Endothelial cell (in vitro differentiated cells): ENCODE measurements around the gene RSRC1. TPM values are rescaled to one million over a fixed set of nuclear protein-coding genes. Genes with fewer than 3 reads are reported as not detected.

Source experiments
- DNase-seq: peaks from one replicate; pipeline ENCODE4 v3.0.0; 2021; ENCODE audit warnings: low spot score
- H3K27ac Mint-ChIP-seq: one replicate; pipeline ENCODE4 v1.8.0; 2021; ENCODE audit warnings: mixed read lengths, inconsistent platforms; ENCODE audit not compliant: unreplicated experiment
- H3K27me3 Mint-ChIP-seq: one replicate; pipeline ENCODE4 v1.8.0; 2021; ENCODE audit warnings: mild to moderate bottlenecking, moderate library complexity, mixed read lengths, inconsistent platforms; ENCODE audit not compliant: unreplicated experiment
- H3K36me3 Mint-ChIP-seq: one replicate; pipeline ENCODE4 v1.8.0; 2021; ENCODE audit warnings: mild to moderate bottlenecking, low read depth, mixed read lengths, inconsistent platforms; ENCODE audit not compliant: unreplicated experiment
- H3K4me1 Mint-ChIP-seq: one replicate; pipeline ENCODE4 v1.8.0; 2021; ENCODE audit warnings: mild to moderate bottlenecking, mixed read lengths, inconsistent platforms; ENCODE audit not compliant: unreplicated experiment
- H3K4me3 Mint-ChIP-seq: one replicate; pipeline ENCODE4 v1.8.0; 2021; ENCODE audit warnings: mild to moderate bottlenecking, mixed read lengths, inconsistent platforms; ENCODE audit not compliant: unreplicated experiment
- H3K9me3 Mint-ChIP-seq: one replicate; pipeline ENCODE4 v1.8.0; 2021; ENCODE audit warnings: mixed read lengths, inconsistent platforms; ENCODE audit not compliant: unreplicated experiment
- CTCF ChIP-seq: fragments of 200-600 bp; sonication (generic); IDR thresholded peaks from one replicate; pipeline ENCODE4 v1.5.0; 2021; ENCODE audit warnings: antibody characterized with exemption; ENCODE audit not compliant: unreplicated experiment
- total RNA-seq: library from RNA; stranded (reverse); fragmentation: NEBNext Ultra II Directional; extraction: Animal tissue kit (Norgen Biotek cat#: 25700); gene quantifications from one replicate; pipeline ENCODE4 v1.2.1, GENCODE V29; 2021; ENCODE audit not compliant: unreplicated experiment

RSRC1 gene
- total RNA-seq, 1 donor from 2014 or later: 24.7 TPM

- peak overlapping the region; percentile 47 for H3K4me3 Mint-ChIP-seq
- TF ChIP-seq CTCF: no peak
- peaks cover 10% of the 10 kb centered on the region for H3K27me3 Mint-ChIP-seq
Observed at GRCh38 chr3:158571969-158572765, 462.3 kb downstream of the RSRC1 start.

GRCh38 chr3:158572766-158573060 lies 462.8 kb downstream of the RSRC1 start:
- no peak for TF ChIP-seq CTCF
- peak overlapping the region; percentile 47 for H3K4me3 Mint-ChIP-seq
- peaks cover 10% of the 10 kb centered on the region for H3K27me3 Mint-ChIP-seq
- H3K27ac Mint-ChIP-seq: no peak overlapping the region
- H3K9me3 Mint-ChIP-seq: no peaks in the 10 kb centered on the region
- DNase-seq: no peak
- H3K4me1 Mint-ChIP-seq: peaks cover 38% of the 10 kb centered on the region
- H3K36me3 Mint-ChIP-seq: peaks cover 4% of the 10 kb centered on the region

More at GRCh38 chr3:158571969-158572765, 462.3 kb downstream of the RSRC1 start:
- Mint-ChIP-seq H3K36me3 (peaks cover 4% of the 10 kb centered on the region), H3K4me1 (peaks cover 38% of the 10 kb centered on the region), H3K9me3 (no peaks in the 10 kb centered on the region), H3K27ac (no peak overlapping the region)
- DNase-seq: no peak

- TF ChIP-seq CTCF: no peak
- no peak for DNase-seq
- Mint-ChIP-seq H3K4me3 (no peak overlapping the region), H3K9me3 (no peaks in the 10 kb centered on the region), H3K27ac (no peak overlapping the region), H3K27me3 (peaks cover 10% of the 10 kb centered on the region), H3K36me3 (peaks cover 4% of the 10 kb centered on the region), H3K4me1 (peaks cover 31% of the 10 kb centered on the region)
Observed at GRCh38 chr3:158573714-158574113, 463.8 kb downstream of the RSRC1 start.

GRCh38 chr3:158574646-158575045 lies 464.8 kb downstream of the RSRC1 start:
- DNase-seq: no peak
- no peak for TF ChIP-seq CTCF
- no peaks in the 10 kb centered on the region for H3K9me3 Mint-ChIP-seq
- H3K4me1 Mint-ChIP-seq: peaks cover 26% of the 10 kb centered on the region
- H3K36me3 Mint-ChIP-seq: peaks cover 4% of the 10 kb centered on the region
- no peak overlapping the region for H3K27ac Mint-ChIP-seq
- no peak overlapping the region for H3K4me3 Mint-ChIP-seq
- H3K27me3 Mint-ChIP-seq: peaks cover 10% of the 10 kb centered on the region

GRCh38 chr3:158590223-158590622 lies 480.3 kb downstream of the RSRC1 start:
- Mint-ChIP-seq H3K4me1 (no peaks in the 10 kb centered on the region), H3K27ac (no peak overlapping the region), H3K36me3 (no peaks in the 10 kb centered on the region), H3K27me3 (peaks cover 3% of the 10 kb centered on the region), H3K9me3 (no peaks in the 10 kb centered on the region), H3K4me3 (no peak overlapping the region)
- no peak for TF ChIP-seq CTCF
- no peak for DNase-seq
